Mucosa of descending colon (tissue), 3 donors: ENCODE results near the gene PSMD13. TPM values are rescaled to one million over a fixed set of nuclear protein-coding genes. Genes with fewer than 3 reads are reported as not detected.

ENCODE experiments used
- ATAC-seq: fragments of 200-7000 bp; cut with Tn5 transposase; one replicate; pipeline ENCODE4 v1.9.1; 2020; ENCODE audit warnings: mild to moderate bottlenecking, moderate library complexity
- DNase-seq, 3 donors: peaks; one replicate each; pipeline ENCODE4 v3.0.0-alpha.2; 2020
- H3K36me3 ChIP-seq: fragments of 200-600 bp; one replicate; pipeline ENCODE4 v1.8.0; 2021; ENCODE audit warnings: low read depth, mild to moderate bottlenecking
- H3K4me1 ChIP-seq: fragments of 200-600 bp; one replicate; pipeline ENCODE4 v1.8.0; 2021; ENCODE audit warnings: low read depth, mild to moderate bottlenecking
- H3K4me3 ChIP-seq: fragments of 200-600 bp; one replicate; pipeline ENCODE4 v1.8.0; 2021; ENCODE audit warnings: mild to moderate bottlenecking
- H3K9me3 ChIP-seq: fragments of 200-600 bp; one replicate; pipeline ENCODE4 v1.8.0; 2021; ENCODE audit warnings: mild to moderate bottlenecking
- intact Hi-C, 2 donors: fragments of 100-400 bp; cut with DNase I in 1 of 2; cut with micrococcal nuclease in 1 of 2; formaldehyde crosslinking; loops; one replicate each; pipeline versions ENCODE4 v1.11.0 to v1.11.1; 2022; cut with DNase I, micrococcal nuclease
- total RNA-seq, 3 donors: library from RNA; stranded (reverse); fragmentation: NEBNext Ultra II Directional in 2 of 3; extraction: Animal tissue kit (Norgen Biotek cat#: 25700) in 2 of 3; gene quantifications; one replicate each; pipeline versions ENCODE4 v1.2.1 to v1.2.4, GENCODE V29; 2021 to 2023
- TF ChIP-seq, protein P1 (sequence below): fragments of 200-600 bp; IDR thresholded peaks from one replicate; pipeline ENCODE4 v1.8.0; 2022; ENCODE audit warnings: antibody characterized with exemption, mild to moderate bottlenecking
- donor health status: DM: no; HTN: no; CAD: no; lungs with moderate emphysema.
- donor health status: DM: no; HTN: no; CAD: no.
- donor health status: DM: no; HTN: yes; CAD: no.

The PSMD13 gene
- total RNA-seq, 3 donors from 2014 or later, result 92.6 to 110 (median 96.4) TPM

DNA sequence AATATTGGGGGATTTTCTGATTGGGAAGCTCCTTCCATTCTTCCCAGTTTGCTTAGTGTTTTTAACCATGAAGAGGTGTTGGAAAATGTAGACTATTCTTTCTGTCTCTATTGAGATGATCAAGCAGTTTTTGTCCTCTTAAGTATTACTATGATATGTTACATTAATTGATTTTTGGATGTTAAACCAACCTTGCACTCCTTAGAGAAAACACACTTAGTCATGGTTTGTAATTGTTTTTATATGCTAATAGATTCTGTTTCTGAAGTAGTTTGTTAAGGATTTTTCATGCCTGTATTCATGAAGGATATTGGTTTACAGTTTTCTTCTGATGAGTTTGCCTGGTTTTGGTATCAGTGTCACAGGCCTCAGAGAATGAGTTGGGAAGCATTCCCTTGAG is 39.4 kb downstream of the PSMD13 start:
- no peak for DNase-seq
- ATAC-seq, result no peak
- intact Hi-C loops, result no loop called here
- Histone ChIP-seq H3K4me1 (peaks cover 24% of the 10 kb centered on the region), H3K36me3 (no peaks in the 10 kb centered on the region), H3K9me3 (no peaks in the 10 kb centered on the region), H3K4me3 (no peak overlapping the region)
- TF ChIP-seq, protein P1, sequence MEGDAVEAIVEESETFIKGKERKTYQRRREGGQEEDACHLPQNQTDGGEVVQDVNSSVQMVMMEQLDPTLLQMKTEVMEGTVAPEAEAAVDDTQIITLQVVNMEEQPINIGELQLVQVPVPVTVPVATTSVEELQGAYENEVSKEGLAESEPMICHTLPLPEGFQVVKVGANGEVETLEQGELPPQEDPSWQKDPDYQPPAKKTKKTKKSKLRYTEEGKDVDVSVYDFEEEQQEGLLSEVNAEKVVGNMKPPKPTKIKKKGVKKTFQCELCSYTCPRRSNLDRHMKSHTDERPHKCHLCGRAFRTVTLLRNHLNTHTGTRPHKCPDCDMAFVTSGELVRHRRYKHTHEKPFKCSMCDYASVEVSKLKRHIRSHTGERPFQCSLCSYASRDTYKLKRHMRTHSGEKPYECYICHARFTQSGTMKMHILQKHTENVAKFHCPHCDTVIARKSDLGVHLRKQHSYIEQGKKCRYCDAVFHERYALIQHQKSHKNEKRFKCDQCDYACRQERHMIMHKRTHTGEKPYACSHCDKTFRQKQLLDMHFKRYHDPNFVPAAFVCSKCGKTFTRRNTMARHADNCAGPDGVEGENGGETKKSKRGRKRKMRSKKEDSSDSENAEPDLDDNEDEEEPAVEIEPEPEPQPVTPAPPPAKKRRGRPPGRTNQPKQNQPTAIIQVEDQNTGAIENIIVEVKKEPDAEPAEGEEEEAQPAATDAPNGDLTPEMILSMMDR, result no peak

DNA sequence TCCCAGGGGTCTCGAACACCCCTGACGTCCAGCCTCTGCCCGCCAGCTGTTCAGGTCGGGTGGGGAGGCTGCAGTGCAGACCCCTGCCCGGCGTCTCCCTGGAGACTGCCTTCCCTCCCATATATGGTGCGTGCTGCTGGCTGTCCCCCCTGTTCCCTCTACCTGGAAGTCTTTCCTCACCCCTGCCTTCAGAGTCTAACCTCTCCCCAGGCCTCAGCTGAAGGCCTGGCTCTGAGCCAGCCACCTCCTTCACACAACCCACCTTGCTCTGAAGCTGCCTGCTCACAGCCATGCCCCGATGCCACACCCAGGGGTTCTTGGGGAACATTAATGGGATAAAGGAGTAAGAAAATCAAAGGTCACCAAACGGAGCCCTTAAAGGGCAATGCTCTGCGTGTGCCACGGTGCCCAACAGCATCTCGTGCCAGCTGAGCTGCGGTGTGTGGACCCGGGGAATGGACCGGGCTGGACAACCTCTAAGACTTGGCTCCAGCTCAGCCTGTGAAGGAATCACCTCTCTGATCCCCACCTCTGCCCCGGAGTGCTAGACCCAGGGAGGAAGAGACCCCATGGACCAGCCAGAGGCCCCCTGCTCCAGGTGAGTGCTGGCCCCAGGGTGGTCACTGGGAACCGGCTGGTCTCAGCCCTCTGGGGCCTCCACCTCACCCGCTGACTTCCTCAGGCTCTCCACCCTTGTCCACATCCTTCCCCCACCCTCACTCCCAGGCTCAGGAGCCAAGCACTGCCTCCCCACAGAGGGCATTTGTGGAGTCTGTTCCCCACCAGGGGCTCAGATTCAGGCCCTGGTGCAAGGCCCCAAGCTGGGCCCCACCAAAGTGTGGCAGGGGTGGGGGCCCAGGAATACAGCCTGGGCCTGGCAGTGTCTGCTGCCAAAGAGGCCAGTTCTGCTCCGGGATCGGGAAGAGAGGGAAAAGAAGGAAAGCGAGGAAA is 41.5 kb downstream of the PSMD13 start, which contains the start of gene NLRP6:
TSS of gene NLRP6 (plus strand) at position 407 of the 951 bp plus-strand sequence. CDS start at position 570, 163 bp downstream.
- intact Hi-C loops, result no loop called here
- TF ChIP-seq, protein P1, result no peak
- no peak for ATAC-seq

DNA sequence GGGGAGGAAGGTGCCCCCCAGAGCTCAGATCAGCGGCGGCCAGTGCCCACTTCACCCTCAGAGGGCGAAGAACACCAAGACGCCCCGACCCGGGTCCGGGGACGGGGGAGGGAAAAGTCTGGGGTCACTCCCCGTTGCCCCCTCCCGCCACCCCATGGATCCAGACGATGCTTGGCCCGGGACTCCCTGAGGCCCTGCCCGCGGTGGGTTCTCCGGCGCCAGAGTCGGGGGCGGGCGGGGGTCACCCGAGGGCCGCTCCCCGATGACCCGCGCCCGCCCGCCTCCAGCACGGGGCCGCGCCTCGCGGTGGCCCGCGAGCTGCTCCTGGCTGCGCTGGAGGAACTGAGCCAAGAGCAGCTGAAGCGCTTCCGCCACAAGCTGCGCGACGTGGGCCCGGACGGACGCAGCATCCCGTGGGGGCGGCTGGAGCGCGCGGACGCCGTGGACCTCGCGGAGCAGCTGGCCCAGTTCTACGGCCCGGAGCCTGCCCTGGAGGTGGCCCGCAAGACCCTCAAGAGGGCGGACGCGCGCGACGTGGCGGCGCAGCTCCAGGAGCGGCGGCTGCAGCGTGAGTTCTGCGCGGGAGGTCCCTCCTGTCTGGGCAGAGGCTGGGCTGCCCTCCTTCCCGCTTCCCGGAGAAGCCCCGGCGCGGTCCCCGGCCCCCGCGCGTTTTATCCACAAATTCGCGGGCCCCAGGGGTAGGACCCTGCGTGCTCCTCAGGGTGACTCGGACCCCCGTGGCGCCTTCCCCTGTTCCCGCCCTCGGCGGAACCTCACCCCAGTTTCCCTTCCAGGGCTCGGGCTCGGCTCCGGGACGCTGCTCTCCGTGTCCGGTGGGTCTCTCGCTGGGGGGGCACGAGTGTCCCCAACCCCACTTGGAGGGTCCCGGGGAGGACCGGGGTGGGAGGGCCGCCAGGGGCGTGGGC is 42.5 kb downstream of the PSMD13 start:
- no peak overlapping the region for H3K4me3 ChIP-seq
- H3K36me3 ChIP-seq, result no peaks in the 10 kb centered on the region
- H3K4me1 ChIP-seq, result peaks cover 29% of the 10 kb centered on the region
- H3K9me3 ChIP-seq, result no peaks in the 10 kb centered on the region
- intact Hi-C loops, result no loop called here
- ATAC-seq, result peak; percentile 47
- DNase-seq, result peak in 2 of 3 donors; percentile 55 to 71
- TF ChIP-seq, protein P1, result no peak

More for the DNA sequence above, 41.5 kb downstream of the PSMD13 start, which contains the start of gene NLRP6:
- DNase-seq, result peak in 1 of 3 donors; percentile 31
- H3K4me3 ChIP-seq, result no peak within 1 kb of the TSS
- H3K36me3 ChIP-seq, result no peaks in the 10 kb centered on the region
- H3K9me3 ChIP-seq, result no peaks in the 10 kb centered on the region
- H3K4me1 ChIP-seq, result peaks cover 29% of the 10 kb centered on the region

DNA sequence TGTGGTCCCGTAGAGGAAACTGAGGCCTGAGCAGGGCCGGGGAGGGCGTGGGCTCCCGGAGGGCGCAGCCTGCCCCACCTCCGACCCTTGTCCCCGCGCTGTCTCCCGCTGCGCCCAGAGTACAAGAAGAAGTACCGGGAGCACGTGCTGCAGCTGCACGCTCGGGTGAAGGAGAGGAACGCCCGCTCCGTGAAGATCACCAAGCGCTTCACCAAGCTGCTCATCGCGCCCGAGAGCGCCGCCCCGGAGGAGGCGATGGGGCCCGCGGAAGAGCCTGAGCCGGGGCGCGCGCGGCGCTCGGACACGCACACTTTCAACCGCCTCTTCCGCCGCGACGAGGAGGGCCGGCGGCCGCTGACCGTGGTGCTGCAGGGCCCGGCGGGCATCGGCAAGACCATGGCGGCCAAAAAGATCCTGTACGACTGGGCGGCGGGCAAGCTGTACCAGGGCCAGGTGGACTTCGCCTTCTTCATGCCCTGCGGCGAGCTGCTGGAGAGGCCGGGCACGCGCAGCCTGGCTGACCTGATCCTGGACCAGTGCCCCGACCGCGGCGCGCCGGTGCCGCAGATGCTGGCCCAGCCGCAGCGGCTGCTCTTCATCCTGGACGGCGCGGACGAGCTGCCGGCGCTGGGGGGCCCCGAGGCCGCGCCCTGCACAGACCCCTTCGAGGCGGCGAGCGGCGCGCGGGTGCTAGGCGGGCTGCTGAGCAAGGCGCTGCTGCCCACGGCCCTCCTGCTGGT is 43.4 kb downstream of the PSMD13 start:
- intact Hi-C loops, result no loop called here
- TF ChIP-seq, protein P1, result no peak
- H3K4me1 ChIP-seq, result peaks cover 29% of the 10 kb centered on the region
- H3K4me3 ChIP-seq, result no peak overlapping the region
- no peaks in the 10 kb centered on the region for H3K9me3 ChIP-seq
- peak; percentile 60 to 85 (median 74) for DNase-seq
- peak; percentile 78 for ATAC-seq
- no peaks in the 10 kb centered on the region for H3K36me3 ChIP-seq
